ENCODE results near the gene ITK.

GRCh38 chr5:157280927-157281326, 100.3 kb downstream of the ITK start:
- TF ChIP-seq CTCF (IDR thresholded peaks at IDR 0.05), result no peak
- no peak for TF ChIP-seq POLR2A (IDR thresholded peaks at IDR 0.05; ENCODE audit: low read length)
- no peak for TF ChIP-seq EHMT2 (IDR thresholded peaks at IDR 0.05; ENCODE audit: low read depth)
- TF ChIP-seq FOSB (CRISPR knock-in tag; IDR thresholded peaks at IDR 0.05), result no peak
- TF ChIP-seq USF2 (IDR thresholded peaks at IDR 0.05), result no peak
- TF ChIP-seq MYC (IDR thresholded peaks at IDR 0.05; ENCODE audit: borderline replicate concordance, low read length), result no peak
- no peak for TF ChIP-seq SMC3 (IDR thresholded peaks at IDR 0.05)
- no peak for TF ChIP-seq RCOR1 (IDR thresholded peaks at IDR 0.05; ENCODE audit: low read depth, low read length)
- no peak for TF ChIP-seq CEBPB (IDR thresholded peaks at IDR 0.05)
- TF ChIP-seq MAX (IDR thresholded peaks at IDR 0.05), result no peak
- no peak for TF ChIP-seq REST (IDR thresholded peaks at IDR 0.05)
- no peak for TF ChIP-seq RARB (CRISPR knock-in tag; IDR thresholded peaks at IDR 0.05)
- TF ChIP-seq MAZ (IDR thresholded peaks at IDR 0.05; ENCODE audit: borderline replicate concordance, low read depth, low read length), result no peak
- no peak for TF ChIP-seq MAFK (IDR thresholded peaks at IDR 0.05; ENCODE audit: partially characterized antibody)

All from A549 (cell line).